PFSK-1 (cell line): ENCODE measurements around the gene CPA4.

ENCODE experiments used
- POLR2AphosphoS5 ChIP-seq: IDR thresholded peaks from 2 replicates; pipeline ENCODE4 v1.6.1; 2012; ENCODE audit warnings: low read depth, mild to moderate bottlenecking, control low read depth, low read length, moderate library complexity
- SIN3A ChIP-seq: IDR thresholded peaks from 2 replicates; pipeline ENCODE4 v1.6.1; 2012; ENCODE audit warnings: mild to moderate bottlenecking, low read length, moderate library complexity, borderline replicate concordance; ENCODE audit not compliant: insufficient read depth
- TAF1 ChIP-seq: IDR thresholded peaks from 2 replicates; pipeline ENCODE4 v1.6.1; 2012; ENCODE audit warnings: low read length, control low read depth, borderline replicate concordance; ENCODE audit not compliant: insufficient read depth

- TF ChIP-seq POLR2AphosphoS5, result no peak
- TF ChIP-seq TAF1, result no peak
- TF ChIP-seq SIN3A, result no peak
Measured at GRCh38 chr7:130292682-130293257, at the start of gene CPA4.
